ENCODE measurements around the gene SOCS7. TPM values are rescaled to one million over a fixed set of nuclear protein-coding genes. Genes with fewer than 3 reads are reported as not detected.

Gene SOCS7
- total RNA-seq, 2 experiments from 2014 or later, result 13.7 to 16.9 TPM

GRCh38 chr17:38443356-38444031 is 91.8 kb downstream of the SOCS7 start:
- Mint-ChIP-seq H3K27ac (no peak overlapping the region), H3K9me3 (no peaks in the 10 kb centered on the region), H3K4me3 (no peak overlapping the region), H3K4me1 (ENCODE audit: low read depth) (peaks cover 5% of the 10 kb centered on the region), H3K36me3 (ENCODE audit: low read depth) (no peaks in the 10 kb centered on the region), H3K27me3 (peaks cover 5% of the 10 kb centered on the region)
- POLR2A ChIA-PET, result no interaction called here
- CTCF ChIA-PET, result interaction anchor here (1.6 kb wide), 1 partner anchor 224 kb away, joined by 4 read pairs; no protein-coding TSS in a partner anchor
- no peaks in the 10 kb centered on the region for H3K27me3 ChIP-seq (ENCODE audit: control insufficient read depth in 1 of 2, insufficient read depth in 2 of 2, low read length in 2 of 2)
- ATAC-seq (ENCODE audit: poor library complexity) (peak; percentile 51), DNase-seq (peak in 2 of 14 experiments; percentile 11 to 18)
- no peak overlapping the region for H3K4me3 ChIP-seq (ENCODE audit: low read length)
- no peak for TF ChIP-seq CTCF (IDR thresholded peaks at IDR 0.05)
- H3K4me1 ChIP-seq (ENCODE audit: insufficient read depth, low read length), result peaks cover 8% of the 10 kb centered on the region
- no peak overlapping the region for H3K27ac ChIP-seq (ENCODE audit: low read depth in 1 of 2, low read length in 2 of 2)
- no peaks in the 10 kb centered on the region for H3K9me3 ChIP-seq (ENCODE audit: control insufficient read depth in 1 of 2, insufficient read depth in 1 of 2, low read length in 2 of 2)
- no peaks in the 10 kb centered on the region for H3K36me3 ChIP-seq (ENCODE audit: insufficient read depth, low read length)
- intact Hi-C loops (cut with DNase I, micrococcal nuclease), result loop anchor here in 1 of 2 experiments (5.0 kb wide), 2 partner anchors 39 to 224 kb away; no protein-coding TSS in a partner anchor

GRCh38 chr17:38444151-38444550 is 92.5 kb downstream of the SOCS7 start:
- intact Hi-C loops (cut with DNase I, micrococcal nuclease), result loop anchor here in 1 of 2 experiments (5.0 kb wide), 2 partner anchors 38 to 223 kb away; no protein-coding TSS in a partner anchor
- CTCF ChIA-PET, result interaction anchor here (1.6 kb wide), 1 partner anchor 223 kb away, joined by 4 read pairs; no protein-coding TSS in a partner anchor
- Mint-ChIP-seq H3K4me3 (peak overlapping the region; percentile 7), H3K27me3 (peaks cover 5% of the 10 kb centered on the region), H3K9me3 (no peaks in the 10 kb centered on the region), H3K4me1 (ENCODE audit: low read depth) (peaks cover 5% of the 10 kb centered on the region), H3K36me3 (ENCODE audit: low read depth) (no peaks in the 10 kb centered on the region), H3K27ac (no peak overlapping the region)
- POLR2A ChIA-PET, result no interaction called here
- H3K27me3 ChIP-seq (ENCODE audit: control insufficient read depth in 1 of 2, insufficient read depth in 2 of 2, low read length in 2 of 2), result no peaks in the 10 kb centered on the region
- no peaks in the 10 kb centered on the region for H3K9me3 ChIP-seq (ENCODE audit: control insufficient read depth in 1 of 2, insufficient read depth in 1 of 2, low read length in 2 of 2)
- DNase-seq (peak; percentile 30 to 74 (median 43)), ATAC-seq (ENCODE audit: poor library complexity) (peak; percentile 94)
- no peaks in the 10 kb centered on the region for H3K36me3 ChIP-seq (ENCODE audit: insufficient read depth, low read length)
- H3K4me1 ChIP-seq (ENCODE audit: insufficient read depth, low read length), result peaks cover 8% of the 10 kb centered on the region
- no peak overlapping the region for H3K27ac ChIP-seq (ENCODE audit: low read depth in 1 of 2, low read length in 2 of 2)
- H3K4me3 ChIP-seq (ENCODE audit: low read length), result no peak overlapping the region
- TF ChIP-seq CTCF (IDR thresholded peaks at IDR 0.05), result peak; percentile 66

GRCh38 chr17:38447502-38448085 is 96.0 kb downstream of the SOCS7 start:
- TF ChIP-seq CTCF (IDR thresholded peaks at IDR 0.05), result no peak
- no peak for ATAC-seq (ENCODE audit: poor library complexity)
- H3K27me3 ChIP-seq (ENCODE audit: control insufficient read depth in 1 of 2, insufficient read depth in 2 of 2, low read length in 2 of 2), result peaks cover 9 to 15% of the 10 kb centered on the region in 2 experiments

More at GRCh38 chr17:38447502-38448085, 96.0 kb downstream of the SOCS7 start:
- intact Hi-C loops (cut with DNase I, micrococcal nuclease), result no loop called here
- H3K4me1 Mint-ChIP-seq (ENCODE audit: low read depth), result peaks cover 9% of the 10 kb centered on the region
- H3K9me3 ChIP-seq (ENCODE audit: control insufficient read depth in 1 of 2, insufficient read depth in 1 of 2, low read length in 2 of 2), result no peaks in the 10 kb centered on the region
- ChIA-PET CTCF (interaction anchor here (0.7 kb wide), 1 partner anchor 24 kb away, joined by 4 read pairs; no protein-coding TSS in a partner anchor), POLR2A (no interaction called here)
- no peak overlapping the region for H3K27ac Mint-ChIP-seq
- no peaks in the 10 kb centered on the region for H3K9me3 Mint-ChIP-seq
- peaks cover 29% of the 10 kb centered on the region for H3K27me3 Mint-ChIP-seq
- H3K36me3 ChIP-seq (ENCODE audit: insufficient read depth, low read length), result no peaks in the 10 kb centered on the region
- H3K4me3 Mint-ChIP-seq, result no peak overlapping the region
- H3K36me3 Mint-ChIP-seq (ENCODE audit: low read depth), result no peaks in the 10 kb centered on the region
- H3K27ac ChIP-seq (ENCODE audit: low read depth in 1 of 2, low read length in 2 of 2), result no peak overlapping the region
- H3K4me1 ChIP-seq (ENCODE audit: insufficient read depth, low read length), result peaks cover 8% of the 10 kb centered on the region
- no peak for DNase-seq
- no peak overlapping the region for H3K4me3 ChIP-seq (ENCODE audit: low read length)

Measured in CD4-positive, alpha-beta T cell (primary cell).